H4 (cell line): ENCODE measurements around the gene PDGFA. TPM values are rescaled to one million over a fixed set of nuclear protein-coding genes. Genes with fewer than 3 reads are reported as not detected.
"Not testable (repeated sequence)": the region's sequence is repeated elsewhere in the genome, so short reads cannot be mapped to it uniquely, and the experiment has no call there.

ENCODE experiments used
- DNase-seq: peaks from one replicate; pipeline ENCODE4 v3.0.0-alpha.2; 2015; ENCODE audit warnings: low spot score
- total RNA-seq: library from RNA; depleted of rRNA; stranded (reverse); fragments of >200 nt; shearing (Covaris generic); gene quantifications from 2 replicates; pipeline ENCODE4 v1.2.3, GENCODE V29; 2014

Gene PDGFA
- total RNA-seq, 1 experiment from 2014 or later = 37.3 TPM

DNA sequence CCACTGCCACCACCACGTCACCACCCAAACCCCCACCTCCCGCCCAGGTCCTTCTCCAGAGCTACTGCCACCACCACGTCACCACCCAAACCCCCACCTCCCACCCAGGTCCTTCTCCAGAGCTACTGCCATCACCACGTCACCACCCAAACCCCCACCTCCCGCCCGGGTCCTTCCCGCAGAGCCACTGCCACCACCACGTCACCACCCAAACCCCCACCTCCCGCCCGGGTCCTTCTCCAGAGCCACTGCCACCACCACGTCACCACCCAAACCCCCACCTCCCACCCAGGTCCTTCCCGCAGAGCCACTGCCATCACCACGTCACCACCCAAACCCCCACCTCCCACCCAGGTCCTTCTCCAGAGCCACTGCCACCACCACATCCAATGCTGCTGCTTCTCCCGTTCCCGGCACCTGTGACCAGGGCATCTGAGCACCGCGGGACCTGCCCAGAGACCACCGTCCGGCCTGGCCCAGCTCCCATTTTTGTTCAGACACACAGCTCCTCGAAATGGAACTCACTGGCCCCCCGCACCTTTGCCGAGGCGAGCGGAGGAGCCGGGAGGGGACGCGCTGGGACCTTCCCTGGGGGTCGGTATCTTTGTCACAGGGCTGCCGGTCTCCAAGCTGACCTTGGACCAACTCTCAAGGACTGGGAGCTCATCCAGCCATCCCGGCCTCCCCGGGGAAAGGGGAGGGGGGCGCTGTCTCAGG lies 32.7 kb upstream of the PDGFA start:
- not testable (repeated sequence) for DNase-seq

GRCh38 chr7:551615-551970 lies 31.9 kb upstream of the PDGFA start:
- DNase-seq = not testable (repeated sequence)

GRCh38 chr7:550881-551614 lies 31.4 kb upstream of the PDGFA start:
- DNase-seq = no peak

GRCh38 chr7:549891-550625 lies 30.4 kb upstream of the PDGFA start:
- DNase-seq = no peak

GRCh38 chr7:549066-549890 lies 29.6 kb upstream of the PDGFA start:
- no peak for DNase-seq

DNA sequence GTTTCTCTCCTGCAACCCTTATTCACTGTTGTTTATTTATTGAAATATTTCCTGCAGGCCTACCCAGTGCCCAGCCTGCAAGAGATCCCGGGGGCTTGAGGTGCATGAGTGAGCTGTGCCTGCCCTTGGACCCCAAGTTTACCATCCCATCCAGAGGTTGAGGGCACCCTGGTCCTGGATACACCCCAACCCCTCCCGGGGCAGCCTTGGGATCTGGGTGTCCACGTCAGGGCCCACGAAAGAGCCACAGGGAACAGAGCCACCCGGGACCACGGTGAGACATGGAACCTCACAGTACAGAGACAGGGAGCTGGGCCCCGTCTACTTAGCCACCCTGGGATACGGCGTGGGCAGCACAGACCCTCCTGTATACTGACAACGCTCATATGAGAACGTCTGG lies 28.8 kb upstream of the PDGFA start:
- DNase-seq = no peak

DNA sequence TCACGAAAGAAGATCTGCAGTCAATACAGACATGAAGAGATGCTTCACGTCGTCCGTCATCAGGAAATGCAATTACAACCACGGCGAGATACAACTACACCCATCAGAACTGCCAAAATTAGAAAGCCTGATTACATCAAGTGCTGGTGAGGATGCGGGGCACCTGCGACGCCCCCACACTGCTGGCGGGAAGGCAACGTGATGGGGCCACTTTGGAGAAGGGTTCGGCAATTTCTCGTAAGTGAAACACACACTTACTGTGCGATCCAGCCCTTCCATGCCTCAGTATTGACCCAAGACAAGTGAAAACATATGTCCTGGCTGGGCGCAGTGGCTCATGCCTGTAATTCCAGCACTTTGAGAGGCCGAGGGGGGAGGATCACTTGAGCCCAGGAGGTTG lies 25.8 kb upstream of the PDGFA start:
- DNase-seq = no peak

GRCh38 chr7:544338-545221 lies 24.9 kb upstream of the PDGFA start:
- no peak for DNase-seq

DNA sequence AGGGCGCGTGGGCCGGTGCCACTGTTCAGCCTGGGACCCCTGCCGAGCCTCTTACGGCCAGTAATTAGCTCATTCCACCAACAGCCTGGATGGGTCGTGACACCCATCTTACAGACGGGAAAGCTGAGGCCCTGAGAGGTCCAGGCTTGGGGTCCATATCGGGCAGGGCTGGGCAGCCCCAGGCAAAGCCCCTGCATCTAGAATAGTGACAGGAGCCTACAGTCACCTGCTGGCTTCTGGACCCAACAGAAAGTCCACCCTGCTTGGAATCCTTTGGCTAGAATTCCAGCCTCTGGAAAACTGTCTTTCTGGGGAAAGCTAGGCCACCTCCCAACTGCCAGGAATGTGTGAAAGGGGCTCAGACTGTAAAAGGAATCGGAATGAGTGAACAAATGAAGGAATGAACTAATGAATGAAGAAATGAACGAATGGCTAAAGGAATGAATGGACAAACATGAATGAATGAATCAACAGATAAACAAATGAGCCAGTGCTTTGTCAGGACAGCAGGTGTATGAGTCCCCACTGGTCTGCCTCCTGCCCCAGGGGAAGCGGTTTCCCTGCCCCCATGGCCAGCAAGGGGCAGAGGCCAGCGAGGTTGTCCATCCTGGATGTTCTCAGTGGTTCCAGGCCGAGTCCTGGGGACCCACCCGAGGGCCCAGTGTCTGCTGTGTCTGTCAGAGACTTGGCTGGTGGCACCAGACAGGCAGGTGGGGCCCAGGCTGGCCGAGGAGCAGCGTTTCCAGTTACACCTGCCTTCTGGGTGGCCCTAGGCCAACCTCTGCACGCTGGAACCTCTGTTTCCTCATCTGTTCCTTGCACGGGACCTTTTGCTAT lies 24.1 kb upstream of the PDGFA start:
- no peak for DNase-seq

DNA sequence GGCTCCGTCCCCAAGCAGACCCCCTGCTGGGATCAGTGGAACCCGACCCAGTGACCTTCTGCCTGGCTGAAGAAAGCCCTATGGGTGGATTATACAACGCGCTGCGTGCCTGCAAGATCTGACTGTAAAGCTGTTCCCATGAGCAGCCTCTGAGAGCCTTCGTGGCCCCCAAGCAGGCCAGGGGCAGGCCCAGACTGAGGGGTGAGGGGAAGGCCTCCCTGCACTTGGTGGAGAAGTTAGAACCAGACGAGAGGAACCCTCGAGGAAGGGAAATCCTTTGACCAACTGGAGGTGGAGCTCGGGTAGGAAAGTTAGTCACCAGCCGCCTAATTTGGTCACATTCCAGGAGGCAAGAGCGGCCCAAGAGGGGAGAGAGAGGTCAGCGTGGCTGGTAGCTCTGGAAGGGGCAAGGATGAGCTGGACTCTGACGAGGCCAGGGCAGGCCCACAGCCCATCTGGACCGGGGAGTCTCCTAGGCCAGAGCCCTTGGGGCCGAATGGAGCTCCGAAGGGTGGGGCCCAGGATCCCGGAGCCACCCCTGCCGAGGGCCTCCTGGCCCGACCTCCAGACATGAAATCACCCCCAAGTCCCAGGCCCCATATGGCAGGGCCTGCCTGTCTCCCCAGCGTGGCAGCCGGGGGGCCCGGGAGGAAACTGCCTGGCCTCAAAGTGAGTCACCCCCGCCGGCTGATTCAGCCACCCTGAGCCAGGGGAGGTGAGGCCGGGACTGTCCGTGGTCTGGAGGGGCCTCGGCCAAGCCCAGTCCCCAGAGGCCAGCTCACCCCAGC lies 23.3 kb upstream of the PDGFA start:
- peak; percentile 90 for DNase-seq

DNA sequence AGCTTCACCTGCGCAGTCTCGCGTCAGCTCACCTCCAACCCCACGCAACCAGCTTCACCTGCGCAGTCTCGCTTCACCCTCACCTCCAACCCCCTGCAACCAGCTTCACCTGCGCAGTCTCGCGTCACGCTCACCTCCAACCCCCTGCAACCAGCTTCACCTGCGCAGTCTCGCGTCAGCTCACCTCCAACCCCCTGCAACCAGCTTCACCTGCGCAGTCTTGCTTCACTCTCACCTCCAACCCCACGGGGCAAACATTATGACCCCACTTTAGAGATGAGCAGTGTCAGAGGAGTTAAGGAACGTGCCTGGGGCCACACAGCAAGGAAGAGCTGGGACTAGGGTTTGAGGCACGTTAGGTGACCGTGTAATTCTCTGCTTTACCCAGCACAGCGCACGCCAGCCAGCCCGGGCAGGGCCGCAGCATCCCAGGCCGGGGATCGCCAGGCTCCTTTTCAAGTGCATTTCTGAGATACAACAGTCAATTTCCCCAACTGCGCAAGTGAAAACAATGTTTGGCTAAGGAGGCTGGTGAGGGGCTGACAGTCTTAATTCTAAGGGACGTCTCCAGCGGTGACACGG lies 22.6 kb upstream of the PDGFA start:
- DNase-seq = no peak

DNA sequence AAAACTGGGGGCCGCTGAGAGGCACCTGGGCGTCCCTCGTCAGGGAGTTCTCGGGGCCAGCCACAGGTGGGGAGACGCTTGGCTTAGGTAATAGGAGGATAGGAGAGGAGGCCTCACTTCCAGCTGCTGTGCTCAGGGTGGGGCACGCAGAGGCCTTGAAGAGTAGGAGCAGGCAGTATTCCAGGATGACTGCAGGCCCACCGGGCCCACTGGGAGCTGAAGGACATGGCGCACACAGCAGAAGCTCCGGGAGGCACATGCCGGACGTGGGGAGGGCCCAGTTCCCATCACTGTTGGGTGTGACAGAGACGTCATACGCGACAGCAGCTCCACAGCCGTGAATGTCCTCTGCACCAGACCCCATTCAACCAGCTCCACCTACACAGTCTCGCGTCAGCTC lies 22.0 kb upstream of the PDGFA start:
- no peak for DNase-seq

DNA sequence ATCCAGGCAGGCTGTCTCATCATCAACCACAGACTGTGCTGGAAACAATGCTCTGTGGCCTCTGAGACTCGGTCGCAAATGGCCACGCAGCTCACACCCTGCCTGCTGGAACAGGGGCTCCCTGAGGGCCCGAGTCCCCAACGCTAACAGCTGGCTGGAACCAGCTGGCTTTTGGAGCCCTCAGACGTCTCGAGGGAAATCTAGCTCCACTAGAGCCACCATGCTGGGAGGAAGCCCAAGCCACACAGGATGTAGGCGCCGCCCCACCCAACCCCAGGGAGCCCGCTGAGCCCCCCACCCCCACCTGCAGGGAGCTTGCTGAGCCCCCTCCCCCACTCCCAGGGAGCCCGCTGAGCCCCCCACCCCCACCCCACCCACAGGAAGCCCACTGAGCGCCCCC lies 21.4 kb upstream of the PDGFA start:
- DNase-seq = no peak

GRCh38 chr7:540579-540978 lies 20.9 kb upstream of the PDGFA start:
- DNase-seq = no peak

DNA sequence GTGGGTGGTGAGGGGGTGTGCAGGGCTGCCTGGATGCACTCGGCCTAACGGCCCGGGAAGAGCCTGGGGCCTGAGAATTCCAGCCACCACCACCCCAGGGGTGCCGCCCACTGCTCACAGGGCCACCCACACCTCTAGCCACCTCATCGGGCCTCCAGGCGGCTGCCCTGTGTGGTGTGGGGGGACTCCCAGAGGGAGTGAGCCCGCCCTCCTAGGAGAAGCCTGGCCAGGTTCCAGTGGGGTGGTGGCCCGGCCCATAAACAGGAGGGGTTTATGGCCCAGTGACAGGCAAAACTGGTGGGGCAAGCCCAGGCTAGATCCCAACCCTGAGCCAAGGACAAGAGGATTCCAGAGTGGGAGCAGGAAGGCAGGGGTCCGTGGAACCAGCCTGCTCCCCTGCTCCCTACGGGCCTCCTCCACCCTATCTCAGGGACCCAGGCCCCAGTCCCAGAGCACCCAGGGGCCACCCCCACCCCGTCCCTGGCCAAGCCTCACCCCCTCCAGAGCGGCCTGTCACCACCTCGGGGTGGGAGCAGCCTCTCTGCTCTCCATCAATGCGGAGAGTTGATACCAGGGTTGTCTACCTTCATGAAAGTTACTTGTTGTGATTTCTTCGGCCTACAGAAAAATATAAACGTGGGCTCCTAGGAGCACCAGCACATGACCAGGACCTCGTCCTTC lies 20.2 kb upstream of the PDGFA start:
- peak; percentile 99 for DNase-seq

DNA sequence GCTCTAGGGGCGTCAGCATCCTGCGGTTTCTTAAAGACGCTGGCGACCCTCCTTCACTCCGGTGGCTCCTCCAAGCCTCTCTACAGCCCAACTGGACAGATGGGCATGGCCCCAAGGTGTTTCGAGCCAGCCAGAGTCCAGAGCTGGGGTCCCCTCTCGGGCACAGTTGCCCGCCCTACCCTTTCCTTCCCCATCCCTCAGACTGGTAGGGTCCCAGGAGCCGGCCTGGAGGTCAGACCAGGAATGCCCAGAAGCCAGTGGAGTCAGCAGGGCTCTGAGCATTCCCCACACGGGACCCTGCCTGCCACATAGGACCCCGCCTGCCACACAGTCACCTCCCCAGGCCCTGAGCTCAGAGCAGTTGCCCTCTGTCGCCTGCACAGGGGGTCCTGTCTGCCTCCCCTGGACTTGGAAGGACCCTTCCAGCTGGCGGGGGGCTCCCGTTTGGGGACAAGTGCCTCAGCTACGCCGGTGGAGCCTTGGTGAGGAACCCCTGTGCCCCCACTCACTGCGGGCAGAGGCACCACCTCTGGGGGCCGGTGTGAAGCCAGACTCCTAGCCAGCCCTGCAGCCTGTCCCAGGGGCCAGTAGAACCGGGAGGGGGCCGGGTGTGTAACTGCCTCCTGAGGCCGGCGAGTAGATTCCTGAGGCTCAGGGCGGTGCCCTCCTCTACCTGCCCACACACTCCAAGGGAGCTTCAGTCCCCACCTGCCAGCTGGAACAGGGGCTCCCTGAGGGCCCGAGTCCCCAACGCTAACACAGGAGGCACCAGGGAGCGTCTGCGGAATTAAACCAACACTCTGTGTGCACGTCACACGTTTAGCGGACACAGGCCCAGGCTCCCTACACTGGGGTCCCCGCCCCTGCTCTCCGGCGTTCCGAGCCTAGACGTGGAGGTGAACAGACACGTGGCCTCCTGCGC lies 19.4 kb upstream of the PDGFA start:
- DNase-seq = peak; percentile 95
